Neural cell (in vitro differentiated cells): ENCODE measurements around the gene TNS3. TPM values are rescaled to one million over a fixed set of nuclear protein-coding genes. Genes with fewer than 3 reads are reported as not detected.

Source experiments
- H2AFZ ChIP-seq: fragments of 200-600, 300-800 bp; sonication (generic), shearing (Covaris generic); 2 replicates; pipeline ENCODE4 v1.6.0; 2014; ENCODE audit warnings: low read depth, mild to moderate bottlenecking, antibody characterized with exemption, low read length, moderate library complexity
- H3F3A ChIP-seq: fragments of 200-600 bp; shearing (Covaris generic); 2 replicates; pipeline ENCODE4 v1.6.1; 2016; ENCODE audit warnings: mild to moderate bottlenecking, moderate library complexity, mixed read lengths, antibody characterized with exemption, low read length; ENCODE audit not compliant: insufficient read depth, poor library complexity, severe bottlenecking
- H3K27ac ChIP-seq: fragments of 200-600, 300-800 bp; sonication (generic), shearing (Covaris generic); 2 replicates; pipeline ENCODE4 v1.5.1; 2014; ENCODE audit warnings: mild to moderate bottlenecking, low read length, moderate library complexity
- H3K27me3 ChIP-seq: fragments of 300-800, 200-600 bp; sonication (generic), shearing (Covaris generic); 2 replicates; pipeline ENCODE4 v1.6.0; 2014; ENCODE audit warnings: mild to moderate bottlenecking, low read depth, low read length, moderate library complexity; ENCODE audit not compliant: insufficient read depth
- H3K36me3 ChIP-seq: fragments of 300-800, 200-600 bp; sonication (generic), shearing (Covaris generic); 2 replicates; pipeline ENCODE4 v1.5.1; 2014; ENCODE audit warnings: mild to moderate bottlenecking, antibody characterized with exemption, low read length, moderate library complexity; ENCODE audit not compliant: insufficient read depth
- H3K4me2 ChIP-seq: fragments of 300-800, 200-600 bp; sonication (generic), shearing (Covaris generic); 2 replicates; pipeline ENCODE4 v1.6.0; 2014; ENCODE audit warnings: mild to moderate bottlenecking, low read length
- H3K4me3 ChIP-seq: fragments of 300-800, 200-600 bp; sonication (generic), shearing (Covaris generic); 2 replicates; pipeline ENCODE4 v1.5.1; 2014; ENCODE audit warnings: mild to moderate bottlenecking, low read length, moderate library complexity
- H3K79me2 ChIP-seq: fragments of 200-600 bp; shearing (Covaris generic); replicated peaks from 2 replicates; pipeline ENCODE4 v1.6.0; 2014; ENCODE audit warnings: mild to moderate bottlenecking, low read length, moderate library complexity; ENCODE audit not compliant: insufficient read depth
- H3K9ac ChIP-seq: fragments of 300-800, 200-600 bp; sonication (generic), shearing (Covaris generic); 2 replicates; pipeline ENCODE4 v1.6.1; 2016; ENCODE audit warnings: mild to moderate bottlenecking, low read length, mixed read lengths
- H3K9me2 ChIP-seq: fragments of 200-600 bp; shearing (Covaris generic); 2 replicates; pipeline ENCODE4 v1.6.1; 2016; ENCODE audit warnings: mild to moderate bottlenecking, low read length, mixed read lengths; ENCODE audit not compliant: insufficient read depth
- H3K9me3 ChIP-seq: fragments of 200-600, 300-800 bp; sonication (generic), shearing (Covaris generic); 2 replicates; pipeline ENCODE4 v1.6.1; 2016; ENCODE audit warnings: mild to moderate bottlenecking, mixed run types, low read length, moderate library complexity, mixed read lengths
- H4K20me1 ChIP-seq: fragments of 200-600 bp; shearing (Covaris generic); 2 replicates; pipeline ENCODE4 v1.6.1; 2016; ENCODE audit warnings: mild to moderate bottlenecking, mixed run types; ENCODE audit not compliant: insufficient read depth
- CTCF ChIP-seq: fragments of 450-650 bp; IDR thresholded peaks from 2 replicates; pipeline ENCODE4 v1.5.1; 2014; ENCODE audit warnings: antibody characterized with exemption, mild to moderate bottlenecking, moderate library complexity; ENCODE audit not compliant: poor library complexity, severe bottlenecking
- EP300 ChIP-seq: fragments of 450-650 bp; conservative IDR thresholded peaks from 2 replicates; pipeline ENCODE4 v1.6.1; 2014; ENCODE audit warnings: antibody characterized with exemption, mild to moderate bottlenecking, moderate library complexity; ENCODE audit not compliant: poor library complexity, severe bottlenecking
- EZH2 ChIP-seq: fragments of 200-600, 300-800 bp; shearing (Covaris generic), sonication (generic); IDR thresholded peaks from 2 replicates; pipeline ENCODE4 v1.6.1; 2014; ENCODE audit warnings: antibody characterized with exemption, low read length, borderline replicate concordance, mild to moderate bottlenecking; ENCODE audit not compliant: insufficient read depth, poor library complexity, severe bottlenecking
- MXI1 ChIP-seq: fragments of 450-650 bp; conservative IDR thresholded peaks from 2 replicates; pipeline ENCODE4 v1.6.1; 2014; ENCODE audit warnings: antibody characterized with exemption, mild to moderate bottlenecking; ENCODE audit not compliant: poor library complexity, severe bottlenecking
- POLR2AphosphoS5 ChIP-seq: IDR thresholded peaks from 2 replicates; pipeline ENCODE4 v1.6.1; 2012
- RAD21 ChIP-seq: fragments of 450-650 bp; conservative IDR thresholded peaks from 2 replicates; pipeline ENCODE4 v1.6.1; 2014; ENCODE audit warnings: antibody characterized with exemption, mild to moderate bottlenecking, moderate library complexity
- REST ChIP-seq: IDR thresholded peaks from 2 replicates; pipeline ENCODE4 v1.6.1; 2012; ENCODE audit warnings: borderline replicate concordance
- SMC3 ChIP-seq: fragments of 450-650 bp; conservative IDR thresholded peaks from 2 replicates; pipeline ENCODE4 v1.6.1; 2014; ENCODE audit warnings: antibody characterized with exemption, mild to moderate bottlenecking, moderate library complexity; ENCODE audit not compliant: poor library complexity
- TAF1 ChIP-seq: IDR thresholded peaks from 2 replicates; pipeline ENCODE4 v1.6.1; 2012; ENCODE audit warnings: low read depth
- polyA plus RNA-seq: library from polyadenylated mRNA; depleted of rRNA; stranded (reverse); fragments of >200 nt; gene quantifications from 2 replicates; pipeline ENCODE4 v1.2.3, GENCODE V29; 2014

The TNS3 gene
- polyA plus RNA-seq, 1 donor from 2014 or later: 0.58 TPM

- Histone ChIP-seq H2AFZ (no peak overlapping the region), H3K79me2 (no peaks in the 10 kb centered on the region), H3K36me3 (no peaks in the 10 kb centered on the region), H3K27ac (no peak overlapping the region), H3K9me3 (no peaks in the 10 kb centered on the region), H4K20me1 (no peaks in the 10 kb centered on the region), H3K27me3 (peaks cover 19% of the 10 kb centered on the region), H3K9me2 (no peaks in the 10 kb centered on the region), H3K9ac (no peak overlapping the region), H3K4me2 (no peak overlapping the region), H3K4me3 (no peak overlapping the region), H3F3A (no peaks in the 10 kb centered on the region)
- no peak for TF ChIP-seq SMC3
- TF ChIP-seq TAF1: no peak
Observed at GRCh38 chr7:47577321-47577919, 4.5 kb downstream of the TNS3 start.

- H3F3A ChIP-seq: no peaks in the 10 kb centered on the region
- H3K27me3 ChIP-seq: peaks cover 15% of the 10 kb centered on the region
- no peaks in the 10 kb centered on the region for H3K9me2 ChIP-seq
- no peaks in the 10 kb centered on the region for H3K36me3 ChIP-seq
- no peak overlapping the region for H3K4me3 ChIP-seq
- TF ChIP-seq SMC3 (no peak), POLR2AphosphoS5 (no peak), TAF1 (no peak), MXI1 (no peak), CTCF (no peak), RAD21 (no peak)
- no peaks in the 10 kb centered on the region for H4K20me1 ChIP-seq
- no peak overlapping the region for H2AFZ ChIP-seq
- H3K27ac ChIP-seq: no peak overlapping the region
- no peak overlapping the region for H3K9ac ChIP-seq
- no peaks in the 10 kb centered on the region for H3K79me2 ChIP-seq
- H3K4me2 ChIP-seq: no peak overlapping the region
- H3K9me3 ChIP-seq: no peaks in the 10 kb centered on the region
Observed at GRCh38 chr7:47576866-47577306, 5.0 kb downstream of the TNS3 start.

GRCh38 chr7:47576031-47576865 lies 5.7 kb downstream of the TNS3 start:
- Histone ChIP-seq H3K27me3 (peaks cover 8% of the 10 kb centered on the region), H3K9me2 (no peaks in the 10 kb centered on the region), H4K20me1 (no peaks in the 10 kb centered on the region), H3K36me3 (no peaks in the 10 kb centered on the region), H3K9ac (no peak overlapping the region), H3K79me2 (no peaks in the 10 kb centered on the region), H3K27ac (no peak overlapping the region), H3K9me3 (no peaks in the 10 kb centered on the region), H3F3A (no peaks in the 10 kb centered on the region), H3K4me3 (no peak overlapping the region), H3K4me2 (no peak overlapping the region), H2AFZ (no peak overlapping the region)
- TF ChIP-seq RAD21 (no peak), MXI1 (no peak), CTCF (no peak), EP300 (no peak), SMC3 (no peak), TAF1 (no peak), POLR2AphosphoS5 (no peak), EZH2 (no peak), REST (no peak)
